Epithelial cell of proximal tubule (primary cell): ENCODE results near the gene FLNB. TPM values are rescaled to one million over a fixed set of nuclear protein-coding genes. Genes with fewer than 3 reads are reported as not detected.

ENCODE experiments used
- DNase-seq: peaks from one replicate; pipeline ENCODE4 v3.0.0-alpha.2; 2011; ENCODE audit warnings: low read depth
- H3K4me3 ChIP-seq: 2 replicates; pipeline ENCODE4 v1.5.1; 2011; ENCODE audit warnings: low read depth, mild to moderate bottlenecking, low read length
- CTCF ChIP-seq: conservative IDR thresholded peaks from 2 replicates; pipeline ENCODE4 v1.5.1; 2012; ENCODE audit warnings: low read depth, mild to moderate bottlenecking, low read length
- total RNA-seq: library from RNA; depleted of rRNA; stranded (reverse); fragments of >200 nt; gene quantifications from 2 replicates; pipeline ENCODE4 v1.2.3, GENCODE V29; 2015

Gene FLNB
- total RNA-seq, 1 donor from 2014 or later = 223 TPM

DNA sequence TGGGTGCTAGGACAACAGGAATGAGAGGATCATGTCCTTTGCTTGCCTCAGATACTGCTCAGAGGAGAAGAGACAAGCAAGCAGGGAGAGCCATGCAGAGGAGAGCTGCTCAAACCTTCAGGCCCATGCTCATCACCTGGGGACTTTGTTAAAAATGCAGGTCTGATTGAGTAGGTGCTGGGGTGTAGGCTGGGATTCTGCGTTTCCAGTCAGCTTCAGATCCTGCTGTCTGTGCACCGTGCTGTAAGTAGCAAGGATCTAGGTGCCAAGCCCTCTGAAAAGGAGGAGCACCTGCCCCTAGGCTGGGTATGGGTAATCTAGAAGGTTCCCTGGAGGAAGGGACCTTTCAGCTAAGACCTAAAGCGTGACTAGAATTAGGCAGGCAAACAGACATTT is 7.3 kb downstream of the FLNB start:
- no peak overlapping the region for H3K4me3 ChIP-seq
- DNase-seq = no peak
- no peak for TF ChIP-seq CTCF

DNA sequence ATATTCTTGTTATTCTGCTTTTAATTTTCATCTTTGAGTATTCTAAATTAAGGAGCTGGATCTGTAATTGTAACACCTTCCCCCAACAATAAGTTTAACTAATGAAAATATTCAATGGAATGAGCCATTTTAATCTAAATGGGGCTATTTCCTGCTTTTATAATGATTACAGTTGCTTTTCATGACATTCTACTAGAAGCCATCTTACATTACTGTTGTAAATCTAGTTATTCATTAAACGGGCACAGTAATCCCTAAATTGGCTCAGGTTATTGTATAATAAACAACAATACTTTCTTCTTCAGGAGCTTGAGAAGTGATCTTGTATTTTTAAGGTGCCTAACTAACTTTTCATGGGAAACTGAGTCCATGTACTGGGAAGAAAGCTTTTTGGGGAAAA is 8.5 kb downstream of the FLNB start:
- no peak for TF ChIP-seq CTCF
- no peak overlapping the region for H3K4me3 ChIP-seq
- DNase-seq = no peak

- H3K4me3 ChIP-seq = no peak overlapping the region
- TF ChIP-seq CTCF = no peak
- DNase-seq = no peak
Observed at GRCh38 chr3:58018892-58019742, 10.9 kb downstream of the FLNB start.

DNA sequence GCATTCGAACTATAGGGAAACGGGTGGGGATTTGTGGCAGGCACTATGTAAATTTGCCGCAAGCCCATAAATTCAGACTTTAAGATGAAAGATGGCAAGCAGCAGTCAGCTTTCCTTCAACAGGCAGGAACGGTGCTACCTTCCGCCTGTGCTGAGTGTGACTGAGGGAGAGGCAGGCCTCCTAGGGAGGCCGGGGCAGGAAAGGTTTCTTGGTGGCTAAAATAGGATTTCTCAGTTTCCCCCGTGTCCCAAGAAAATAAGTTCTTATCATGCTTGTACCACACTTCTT is 12.5 kb downstream of the FLNB start:
- H3K4me3 ChIP-seq = no peak overlapping the region
- DNase-seq = no peak
- no peak for TF ChIP-seq CTCF

DNA sequence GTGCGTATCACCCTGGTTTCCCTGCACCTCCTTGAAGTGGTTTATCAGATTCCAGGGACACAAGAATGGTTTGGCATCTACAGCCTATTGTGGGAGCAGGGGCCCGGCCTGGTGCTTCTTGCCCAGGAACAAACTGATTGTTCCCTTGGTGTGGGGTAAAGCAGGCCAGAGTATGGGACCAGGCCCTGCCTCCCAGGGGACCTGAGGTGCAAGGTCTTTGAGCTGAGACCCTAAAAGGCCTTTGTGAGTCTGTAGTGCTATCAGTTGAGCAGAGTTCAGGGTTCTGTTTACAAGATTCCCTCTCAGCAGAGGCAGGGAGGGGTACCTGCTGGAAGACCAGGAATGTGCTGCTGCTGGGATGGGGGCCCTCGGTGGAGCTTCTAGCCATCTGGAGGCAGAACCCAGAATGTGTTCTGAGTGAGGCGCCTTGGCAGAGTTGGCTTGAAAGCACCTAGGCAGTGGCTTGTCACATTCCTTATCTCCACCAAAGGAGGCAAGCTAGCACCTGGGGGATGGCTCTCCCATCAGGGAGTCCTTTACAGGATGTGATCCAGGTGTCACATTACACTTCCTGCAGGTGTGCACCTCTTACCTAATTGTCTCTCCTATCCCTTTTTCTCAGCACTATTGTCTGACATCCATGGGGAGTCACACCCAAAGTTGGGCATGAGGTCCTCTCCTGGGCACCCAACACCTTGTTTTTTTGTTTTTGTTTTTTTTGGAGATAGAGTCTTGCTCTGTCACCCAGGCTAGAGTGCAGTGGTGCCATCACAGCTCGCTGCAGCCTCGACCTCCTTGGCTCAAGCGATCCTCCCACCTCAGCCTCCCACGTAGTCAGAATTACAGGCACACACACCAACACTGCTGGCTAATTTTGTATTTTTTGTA is 13.1 kb downstream of the FLNB start:
- DNase-seq = no peak
- H3K4me3 ChIP-seq = no peak overlapping the region
- TF ChIP-seq CTCF = no peak

- no peak for TF ChIP-seq CTCF
- no peak for DNase-seq
- no peak overlapping the region for H3K4me3 ChIP-seq
Observed at GRCh38 chr3:58021962-58022361, 13.7 kb downstream of the FLNB start.
